Stimulated activated CD4-positive, alpha-beta T cell treated with anti-CD3 and anti-CD28 coated beads, Interleukin-2, amount 100 ng/mL, for 48 hours (primary cell): ENCODE results near the gene USP31.
A peak's percentile ranks its signal among the peaks of the same experiment; 100 is the strongest.

Experiments
- DNase-seq, 2 donors: peaks; one replicate each; pipeline ENCODE4 v3.0.0-alpha.2; 2020

The USP31 gene

GRCh38 chr16:23092072-23092800 is 57.0 kb downstream of the USP31 start:
- DNase-seq, result no peak

GRCh38 chr16:23089111-23089510 is 60.1 kb downstream of the USP31 start:
- DNase-seq, result no peak

GRCh38 chr16:23088018-23088417 is 61.2 kb downstream of the USP31 start:
- DNase-seq, result no peak

GRCh38 chr16:23085949-23086348 is 63.3 kb downstream of the USP31 start:
- DNase-seq, result no peak

GRCh38 chr16:23082161-23082788 is 67.0 kb downstream of the USP31 start:
- no peak for DNase-seq

- no peak for DNase-seq
These were observed 67.6 kb downstream of the USP31 start for GRCh38 chr16:23081675-23082119.

GRCh38 chr16:23080747-23081146 is 68.5 kb downstream of the USP31 start:
- no peak for DNase-seq

- DNase-seq, result no peak
These were observed 68.9 kb downstream of the USP31 start for GRCh38 chr16:23080329-23080728.

- DNase-seq, result no peak
These were observed 69.5 kb downstream of the USP31 start for GRCh38 chr16:23079675-23080301.

- no peak for DNase-seq
These were observed 74.8 kb downstream of the USP31 start for GRCh38 chr16:23074423-23074822.

- DNase-seq, result no peak
These were observed 76.3 kb downstream of the USP31 start for GRCh38 chr16:23072769-23073549.

GRCh38 chr16:23072084-23072599 is 77.1 kb downstream of the USP31 start:
- DNase-seq, result no peak

- DNase-seq, result no peak
These were observed 77.8 kb downstream of the USP31 start for GRCh38 chr16:23071196-23072083.

- DNase-seq, result no peak
These were observed 79.4 kb downstream of the USP31 start for GRCh38 chr16:23069844-23070243.

GRCh38 chr16:23068079-23068736 is 81.0 kb downstream of the USP31 start:
- DNase-seq, result no peak

- DNase-seq, result no peak
These were observed 82.6 kb downstream of the USP31 start for GRCh38 chr16:23066676-23067075.

- DNase-seq, result no peak
These were observed 84.6 kb downstream of the USP31 start for GRCh38 chr16:23064639-23065038.

- DNase-seq, result no peak
These were observed 86.7 kb downstream of the USP31 start for GRCh38 chr16:23062524-23062923.

GRCh38 chr16:23061669-23062068 is 87.6 kb downstream of the USP31 start:
- no peak for DNase-seq

GRCh38 chr16:23060458-23061320 is 88.6 kb downstream of the USP31 start:
- peak; percentile 42 to 55 for DNase-seq
